Measurements from ENCODE around the gene GDF15. TPM values are rescaled to one million over a fixed set of nuclear protein-coding genes. Genes with fewer than 3 reads are reported as not detected.

GDF15 gene
- total RNA-seq, 1 experiment from 2014 or later = 27.3 TPM

DNA sequence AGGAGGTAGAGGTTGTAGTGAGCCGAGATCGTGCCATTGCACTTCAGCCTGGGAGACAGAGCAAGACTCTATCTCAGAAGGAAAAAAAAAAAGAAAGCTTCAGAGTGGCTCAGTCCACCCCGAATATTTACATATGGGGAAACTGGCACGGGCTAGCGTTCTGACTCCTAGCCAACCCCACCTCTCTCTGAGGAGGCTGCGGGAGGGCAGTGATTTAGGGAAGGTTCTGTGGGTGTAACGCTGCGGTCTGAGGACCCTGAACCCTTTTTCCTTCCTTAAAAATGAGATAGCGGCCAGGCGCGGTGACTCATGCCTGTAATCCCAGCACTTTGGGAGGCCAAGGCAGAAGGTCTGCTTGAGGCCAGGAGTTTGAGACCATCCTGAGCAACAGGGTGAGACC, 6.5 kb downstream of the GDF15 start (continued):
- TF ChIP-seq ZSCAN18 (CRISPR knock-in tag; IDR thresholded peaks at IDR 0.05) (no peak), ETV6 (CRISPR knock-in tag; IDR thresholded peaks at IDR 0.05) (no peak)
- TF ChIP-seq, protein P1, sequence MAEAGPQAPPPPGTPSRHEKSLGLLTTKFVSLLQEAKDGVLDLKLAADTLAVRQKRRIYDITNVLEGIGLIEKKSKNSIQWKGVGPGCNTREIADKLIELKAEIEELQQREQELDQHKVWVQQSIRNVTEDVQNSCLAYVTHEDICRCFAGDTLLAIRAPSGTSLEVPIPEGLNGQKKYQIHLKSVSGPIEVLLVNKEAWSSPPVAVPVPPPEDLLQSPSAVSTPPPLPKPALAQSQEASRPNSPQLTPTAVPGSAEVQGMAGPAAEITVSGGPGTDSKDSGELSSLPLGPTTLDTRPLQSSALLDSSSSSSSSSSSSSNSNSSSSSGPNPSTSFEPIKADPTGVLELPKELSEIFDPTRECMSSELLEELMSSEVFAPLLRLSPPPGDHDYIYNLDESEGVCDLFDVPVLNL (CRISPR knock-in tag; IDR thresholded peaks at IDR 0.05; ENCODE audit: borderline replicate concordance, low read depth) = no peak

DNA sequence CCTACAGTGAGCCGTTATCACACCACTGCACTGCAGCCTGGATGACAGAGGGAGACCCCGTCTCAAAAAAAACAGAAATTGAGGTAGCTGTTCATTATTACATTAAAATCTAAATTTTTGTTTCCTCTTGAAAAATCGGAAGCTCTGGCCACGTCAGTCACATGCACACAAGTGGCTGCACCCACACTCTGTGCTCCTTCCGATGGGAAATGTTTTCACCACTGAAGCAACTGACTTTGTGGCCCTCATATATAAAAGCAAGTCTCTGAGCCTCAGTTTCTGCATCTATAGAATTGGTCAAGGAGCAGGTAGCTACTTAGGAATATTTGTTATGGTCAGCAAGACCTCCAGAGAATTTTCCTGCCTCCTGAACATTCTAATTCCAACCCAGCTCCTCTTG, 7.0 kb downstream of the GDF15 start:
- peaks cover 5% of the 10 kb centered on the region; the same call in 1 of the 2 replicates for H3K4me1 Mint-ChIP-seq
- no peaks in the 10 kb centered on the region for H3K9me3 Mint-ChIP-seq
- no peak overlapping the region for H3K4me3 Mint-ChIP-seq
- H3K27ac Mint-ChIP-seq = no peak overlapping the region
- peaks cover 19% of the 10 kb centered on the region for H3K27me3 Mint-ChIP-seq (ENCODE audit: low read depth)
- CTCF ChIA-PET = interaction anchor here (0.6 to 6.1 kb wide), 3 partner anchors 9 to 113 kb away, joined by 3 to 63 read pairs (median 5); partner anchors contain the start of gene JUND
- POLR2A ChIA-PET = no interaction called here
- H3K36me3 Mint-ChIP-seq = peaks cover 11% of the 10 kb centered on the region
- no peak for TF ChIP-seq ETV6 (CRISPR knock-in tag; IDR thresholded peaks at IDR 0.05)
- TF ChIP-seq, protein P2, sequence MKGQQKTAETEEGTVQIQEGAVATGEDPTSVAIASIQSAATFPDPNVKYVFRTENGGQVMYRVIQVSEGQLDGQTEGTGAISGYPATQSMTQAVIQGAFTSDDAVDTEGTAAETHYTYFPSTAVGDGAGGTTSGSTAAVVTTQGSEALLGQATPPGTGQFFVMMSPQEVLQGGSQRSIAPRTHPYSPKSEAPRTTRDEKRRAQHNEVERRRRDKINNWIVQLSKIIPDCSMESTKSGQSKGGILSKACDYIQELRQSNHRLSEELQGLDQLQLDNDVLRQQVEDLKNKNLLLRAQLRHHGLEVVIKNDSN (CRISPR knock-in tag; IDR thresholded peaks at IDR 0.05) = no peak
- TF ChIP-seq ZBTB21 (CRISPR knock-in tag; IDR thresholded peaks at IDR 0.05; ENCODE audit: borderline replicate concordance) = no peak
- no peak for TF ChIP-seq NR3C1 (CRISPR knock-in tag; conservative IDR thresholded peaks at IDR 0.05; ENCODE audit: low read depth)
- no peak for TF ChIP-seq E2F5 (CRISPR knock-in tag; IDR thresholded peaks at IDR 0.05)
- no peak for TF ChIP-seq ZNF416 (CRISPR knock-in tag; IDR thresholded peaks at IDR 0.05)
- TF ChIP-seq ZNF671 (CRISPR knock-in tag; IDR thresholded peaks at IDR 0.05) = no peak
- no peak for TF ChIP-seq FOXJ3 (CRISPR knock-in tag; IDR thresholded peaks at IDR 0.05; ENCODE audit: borderline replicate concordance)
- no peak for TF ChIP-seq FOXP4 (CRISPR knock-in tag; IDR thresholded peaks at IDR 0.05)
- TF ChIP-seq, protein P3, sequence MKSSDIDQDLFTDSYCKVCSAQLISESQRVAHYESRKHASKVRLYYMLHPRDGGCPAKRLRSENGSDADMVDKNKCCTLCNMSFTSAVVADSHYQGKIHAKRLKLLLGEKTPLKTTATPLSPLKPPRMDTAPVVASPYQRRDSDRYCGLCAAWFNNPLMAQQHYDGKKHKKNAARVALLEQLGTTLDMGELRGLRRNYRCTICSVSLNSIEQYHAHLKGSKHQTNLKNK (CRISPR knock-in tag; IDR thresholded peaks at IDR 0.05) = no peak
- TF ChIP-seq, protein P4, sequence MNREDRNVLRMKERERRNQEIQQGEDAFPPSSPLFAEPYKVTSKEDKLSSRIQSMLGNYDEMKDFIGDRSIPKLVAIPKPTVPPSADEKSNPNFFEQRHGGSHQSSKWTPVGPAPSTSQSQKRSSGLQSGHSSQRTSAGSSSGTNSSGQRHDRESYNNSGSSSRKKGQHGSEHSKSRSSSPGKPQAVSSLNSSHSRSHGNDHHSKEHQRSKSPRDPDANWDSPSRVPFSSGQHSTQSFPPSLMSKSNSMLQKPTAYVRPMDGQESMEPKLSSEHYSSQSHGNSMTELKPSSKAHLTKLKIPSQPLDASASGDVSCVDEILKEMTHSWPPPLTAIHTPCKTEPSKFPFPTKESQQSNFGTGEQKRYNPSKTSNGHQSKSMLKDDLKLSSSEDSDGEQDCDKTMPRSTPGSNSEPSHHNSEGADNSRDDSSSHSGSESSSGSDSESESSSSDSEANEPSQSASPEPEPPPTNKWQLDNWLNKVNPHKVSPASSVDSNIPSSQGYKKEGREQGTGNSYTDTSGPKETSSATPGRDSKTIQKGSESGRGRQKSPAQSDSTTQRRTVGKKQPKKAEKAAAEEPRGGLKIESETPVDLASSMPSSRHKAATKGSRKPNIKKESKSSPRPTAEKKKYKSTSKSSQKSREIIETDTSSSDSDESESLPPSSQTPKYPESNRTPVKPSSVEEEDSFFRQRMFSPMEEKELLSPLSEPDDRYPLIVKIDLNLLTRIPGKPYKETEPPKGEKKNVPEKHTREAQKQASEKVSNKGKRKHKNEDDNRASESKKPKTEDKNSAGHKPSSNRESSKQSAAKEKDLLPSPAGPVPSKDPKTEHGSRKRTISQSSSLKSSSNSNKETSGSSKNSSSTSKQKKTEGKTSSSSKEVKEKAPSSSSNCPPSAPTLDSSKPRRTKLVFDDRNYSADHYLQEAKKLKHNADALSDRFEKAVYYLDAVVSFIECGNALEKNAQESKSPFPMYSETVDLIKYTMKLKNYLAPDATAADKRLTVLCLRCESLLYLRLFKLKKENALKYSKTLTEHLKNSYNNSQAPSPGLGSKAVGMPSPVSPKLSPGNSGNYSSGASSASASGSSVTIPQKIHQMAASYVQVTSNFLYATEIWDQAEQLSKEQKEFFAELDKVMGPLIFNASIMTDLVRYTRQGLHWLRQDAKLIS (CRISPR knock-in tag; IDR thresholded peaks at IDR 0.05; ENCODE audit: borderline replicate concordance) = no peak
- TF ChIP-seq MXD4 (CRISPR knock-in tag; IDR thresholded peaks at IDR 0.05; ENCODE audit: borderline replicate concordance) = no peak
- TF ChIP-seq NFYB (CRISPR knock-in tag; conservative IDR thresholded peaks at IDR 0.05; ENCODE audit: low read depth) = no peak
- TF ChIP-seq ATF1 (CRISPR knock-in tag; IDR thresholded peaks at IDR 0.05) = no peak
- no peak for DNase-seq (ENCODE audit: low spot score)
- no peak for ATAC-seq

Measured in WTC11 (cell line).